Activated naive CD4-positive, alpha-beta T cell treated with anti-CD3 and anti-CD28 coated beads, Interleukin-2, amount 50 U/mL, for 24 hours (primary cell): ENCODE measurements around the gene BTBD9.

ENCODE experiments used
- H3K27ac Mint-ChIP-seq: one replicate; pipeline ENCODE4 v1.8.0; 2021; ENCODE audit warnings: mild to moderate bottlenecking, mixed read lengths
- H3K27me3 Mint-ChIP-seq: one replicate; pipeline ENCODE4 v1.8.0; 2021; ENCODE audit warnings: mixed read lengths
- H3K36me3 Mint-ChIP-seq: one replicate; pipeline ENCODE4 v1.8.0; 2021; ENCODE audit warnings: mixed read lengths
- H3K4me1 Mint-ChIP-seq: one replicate; pipeline ENCODE4 v1.8.0; 2021; ENCODE audit warnings: mixed read lengths
- H3K4me3 Mint-ChIP-seq: one replicate; pipeline ENCODE4 v1.8.0; 2021; ENCODE audit warnings: mild to moderate bottlenecking, mixed read lengths
- H3K9me3 Mint-ChIP-seq: one replicate; pipeline ENCODE4 v1.8.0; 2021; ENCODE audit warnings: mixed read lengths

Gene BTBD9

DNA sequence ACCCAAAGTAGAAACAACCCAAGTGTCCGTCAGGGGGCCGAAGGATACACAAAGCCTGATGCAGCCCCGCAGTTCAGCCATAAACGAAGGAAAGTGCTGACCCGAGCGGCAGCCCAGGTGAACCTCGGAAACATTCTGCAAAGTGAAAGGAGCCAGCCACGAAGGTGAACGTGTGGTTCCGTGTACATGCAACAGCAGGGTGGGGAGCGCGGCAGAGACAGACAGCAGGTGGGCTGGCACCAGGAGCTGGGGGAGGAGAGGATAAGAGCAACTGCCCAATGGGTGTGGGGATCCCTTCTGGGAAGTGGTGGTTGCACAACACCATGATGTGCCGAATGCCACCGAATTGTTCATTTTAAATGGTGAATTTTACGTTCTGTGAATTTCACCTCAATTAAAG lies 478.4 kb downstream of the BTBD9 start:
- peak overlapping the region; percentile 64 for H3K27ac Mint-ChIP-seq
- no peaks in the 10 kb centered on the region for H3K27me3 Mint-ChIP-seq
- H3K4me1 Mint-ChIP-seq: no peaks in the 10 kb centered on the region
- peaks cover 8% of the 10 kb centered on the region for H3K36me3 Mint-ChIP-seq
- H3K9me3 Mint-ChIP-seq: no peaks in the 10 kb centered on the region
- H3K4me3 Mint-ChIP-seq: no peak overlapping the region

DNA sequence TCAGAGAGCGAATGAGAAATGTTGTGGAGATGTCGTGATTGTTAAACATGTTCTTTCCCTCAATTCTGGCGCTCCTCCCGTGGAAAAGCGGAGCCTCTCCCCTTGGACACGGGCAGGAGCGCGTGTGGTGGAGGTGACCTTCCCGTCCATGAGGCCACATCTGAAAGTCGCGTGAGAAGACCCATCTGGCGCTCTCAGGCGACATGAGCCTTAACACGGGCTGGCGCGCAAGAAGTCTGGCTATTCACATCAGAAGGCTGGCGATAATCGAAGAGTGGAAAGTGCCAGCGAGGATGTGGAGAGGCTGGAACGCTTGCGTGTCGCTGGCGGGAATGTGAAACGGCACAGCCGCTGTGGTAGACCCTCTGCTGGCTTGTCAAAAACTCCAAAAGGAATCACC lies 478.9 kb downstream of the BTBD9 start:
- Mint-ChIP-seq H3K9me3 (no peaks in the 10 kb centered on the region), H3K4me3 (no peak overlapping the region), H3K27me3 (no peaks in the 10 kb centered on the region), H3K4me1 (no peaks in the 10 kb centered on the region), H3K27ac (peak overlapping the region; percentile 64), H3K36me3 (peaks cover 9% of the 10 kb centered on the region)

GRCh38 chr6:38159596-38159995 lies 480.1 kb downstream of the BTBD9 start:
- peaks cover 12% of the 10 kb centered on the region for H3K36me3 Mint-ChIP-seq
- H3K9me3 Mint-ChIP-seq: no peaks in the 10 kb centered on the region
- H3K27ac Mint-ChIP-seq: peak overlapping the region; percentile 60
- H3K27me3 Mint-ChIP-seq: no peaks in the 10 kb centered on the region
- H3K4me3 Mint-ChIP-seq: no peak overlapping the region
- H3K4me1 Mint-ChIP-seq: peaks cover 4% of the 10 kb centered on the region

DNA sequence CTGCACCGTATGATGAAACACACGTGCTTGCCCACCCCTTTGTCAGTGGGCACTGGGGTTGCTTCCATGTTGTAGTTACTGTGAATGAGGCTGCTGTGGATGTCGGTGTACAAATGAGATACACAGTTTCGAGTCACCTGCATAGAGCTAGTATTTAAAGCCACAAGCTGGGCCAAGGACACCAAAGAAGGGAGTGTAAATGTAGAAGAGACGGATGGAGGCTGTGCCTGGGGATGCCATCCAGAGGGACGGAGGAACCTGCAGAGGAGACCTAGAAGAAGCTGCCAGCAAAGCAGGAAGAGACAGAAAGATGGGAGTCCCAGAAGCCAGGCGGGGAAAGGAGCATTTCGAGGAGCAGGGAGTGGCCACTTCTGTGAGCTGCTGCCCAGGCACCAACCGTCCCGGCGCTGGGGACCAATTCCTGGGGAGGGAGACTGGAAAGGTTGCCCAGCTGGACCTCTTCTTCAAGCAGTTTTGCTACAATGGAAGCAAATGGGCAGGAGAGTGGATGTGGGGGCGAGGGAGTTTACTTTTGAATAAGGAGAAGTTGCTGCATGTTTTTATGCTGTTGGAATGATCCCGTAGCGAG lies 480.9 kb downstream of the BTBD9 start:
- Mint-ChIP-seq H3K27ac (no peak overlapping the region), H3K4me1 (peaks cover 4% of the 10 kb centered on the region), H3K36me3 (peaks cover 10% of the 10 kb centered on the region), H3K27me3 (no peaks in the 10 kb centered on the region), H3K9me3 (no peaks in the 10 kb centered on the region), H3K4me3 (no peak overlapping the region)

DNA sequence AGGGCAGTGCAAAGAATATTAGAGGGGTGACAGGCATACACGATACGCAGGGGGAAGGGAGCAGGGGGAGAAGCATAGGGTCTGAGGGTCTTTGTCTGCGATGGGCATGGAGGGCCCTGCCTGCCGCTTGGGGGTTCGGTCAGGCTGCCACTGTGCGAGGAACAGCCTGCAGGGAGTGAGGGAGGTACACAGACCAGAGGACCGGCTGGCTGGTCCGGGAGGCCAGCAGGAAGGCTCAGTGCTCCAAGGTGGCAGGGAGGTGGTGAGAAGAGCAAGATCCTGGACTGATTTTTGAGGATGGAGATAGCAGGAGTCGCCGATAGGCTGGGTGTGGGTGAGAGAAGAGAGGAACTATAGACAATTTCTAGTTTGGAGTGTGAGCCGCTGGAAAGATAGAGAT lies 481.8 kb downstream of the BTBD9 start:
- Mint-ChIP-seq H3K27ac (peak overlapping the region; percentile 66), H3K9me3 (no peaks in the 10 kb centered on the region), H3K4me3 (no peak overlapping the region)

DNA sequence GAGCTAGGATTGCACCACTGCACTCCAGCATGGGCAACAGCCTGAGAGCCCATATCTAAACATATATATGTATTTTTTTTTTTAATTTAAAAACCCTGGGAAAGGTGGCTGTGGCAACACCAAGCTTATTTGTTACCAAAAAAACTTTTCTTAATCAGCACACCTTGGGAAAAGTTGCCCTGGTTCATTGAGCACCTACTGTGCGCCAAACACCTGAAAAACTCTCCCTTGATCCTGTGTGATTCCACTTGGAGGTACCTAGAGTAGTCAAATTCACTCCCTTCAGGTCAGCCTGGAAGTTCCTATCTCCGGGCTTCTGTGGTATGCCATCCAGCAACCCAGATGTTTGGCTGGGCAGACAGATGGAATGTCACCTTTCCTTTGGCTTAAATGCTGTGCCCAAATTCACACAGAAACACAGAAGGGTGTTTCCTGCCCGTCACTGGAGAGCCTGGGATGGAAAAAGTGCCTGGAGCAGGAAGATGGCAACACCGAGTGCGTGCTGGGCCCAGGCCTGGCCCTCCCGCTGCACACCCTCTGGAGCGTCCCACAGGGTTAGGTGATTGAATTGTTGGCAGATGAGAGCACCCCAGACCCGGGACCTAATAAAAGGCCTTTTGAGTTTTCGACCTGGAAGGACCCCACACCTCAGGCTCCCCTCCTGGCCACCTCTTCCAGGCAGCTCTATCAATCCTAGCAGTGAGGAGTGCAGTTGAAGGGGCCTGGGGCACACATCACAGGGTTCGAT lies 482.7 kb downstream of the BTBD9 start:
- H3K4me3 Mint-ChIP-seq: no peak overlapping the region

More for the DNA sequence above, 481.8 kb downstream of the BTBD9 start:
- H3K27me3 Mint-ChIP-seq: no peaks in the 10 kb centered on the region
- peaks cover 10% of the 10 kb centered on the region for H3K36me3 Mint-ChIP-seq
- peaks cover 4% of the 10 kb centered on the region for H3K4me1 Mint-ChIP-seq

GRCh38 chr6:38155621-38156204 lies 484.0 kb downstream of the BTBD9 start:
- H3K36me3 Mint-ChIP-seq: peaks cover 10% of the 10 kb centered on the region
- no peaks in the 10 kb centered on the region for H3K27me3 Mint-ChIP-seq
- H3K4me1 Mint-ChIP-seq: peaks cover 4% of the 10 kb centered on the region
- H3K9me3 Mint-ChIP-seq: no peaks in the 10 kb centered on the region
- H3K4me3 Mint-ChIP-seq: no peak overlapping the region
- no peak overlapping the region for H3K27ac Mint-ChIP-seq

More for the DNA sequence above, 482.7 kb downstream of the BTBD9 start:
- peaks cover 10% of the 10 kb centered on the region for H3K36me3 Mint-ChIP-seq
- H3K4me1 Mint-ChIP-seq: peaks cover 4% of the 10 kb centered on the region
- H3K27ac Mint-ChIP-seq: no peak overlapping the region
- no peaks in the 10 kb centered on the region for H3K9me3 Mint-ChIP-seq
- no peaks in the 10 kb centered on the region for H3K27me3 Mint-ChIP-seq

DNA sequence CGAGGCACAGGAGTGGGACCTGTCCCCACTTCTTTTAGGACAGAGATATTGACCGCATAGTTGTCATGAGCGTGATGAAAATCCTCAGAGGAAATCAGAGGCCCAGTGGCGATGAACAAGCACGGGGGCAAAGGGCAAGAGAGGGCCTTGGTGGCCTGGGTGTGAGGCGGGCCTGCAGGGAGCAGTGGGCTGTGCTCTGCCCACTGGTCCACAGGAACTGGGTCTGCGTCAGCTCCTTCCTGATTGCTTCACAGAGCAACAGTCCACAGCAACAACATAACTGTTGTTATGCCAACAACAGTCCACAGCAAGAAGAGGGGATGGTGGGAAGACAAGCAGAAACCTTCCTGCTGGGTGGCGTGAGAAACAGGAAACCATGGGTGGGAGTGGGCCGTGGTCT lies 484.6 kb downstream of the BTBD9 start:
- Mint-ChIP-seq H3K4me1 (peaks cover 4% of the 10 kb centered on the region), H3K9me3 (no peaks in the 10 kb centered on the region), H3K36me3 (peaks cover 10% of the 10 kb centered on the region), H3K27me3 (no peaks in the 10 kb centered on the region), H3K4me3 (no peak overlapping the region), H3K27ac (no peak overlapping the region)

DNA sequence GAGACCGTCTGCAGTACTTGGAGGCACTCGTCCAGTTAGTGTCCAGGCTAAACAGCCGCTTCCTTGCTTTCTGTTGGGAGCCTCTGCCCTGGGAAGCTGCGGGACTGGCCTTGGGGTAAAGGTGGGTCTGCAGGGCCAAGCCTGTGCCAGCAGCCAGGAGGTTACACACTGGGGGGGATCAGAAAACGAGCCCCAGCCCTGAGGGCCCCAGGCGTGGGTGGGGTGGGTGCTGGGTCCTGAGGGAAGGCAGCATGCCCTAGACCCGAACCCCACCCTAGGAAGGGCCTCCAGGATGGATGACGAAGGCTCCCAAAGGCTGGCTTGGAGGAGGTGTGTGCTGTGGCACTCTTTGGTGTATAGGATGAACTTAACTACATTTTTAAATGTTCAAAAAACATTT lies 485.0 kb downstream of the BTBD9 start:
- H3K4me1 Mint-ChIP-seq: peaks cover 4% of the 10 kb centered on the region
- no peak overlapping the region for H3K4me3 Mint-ChIP-seq
- no peaks in the 10 kb centered on the region for H3K9me3 Mint-ChIP-seq
- H3K27me3 Mint-ChIP-seq: no peaks in the 10 kb centered on the region
- H3K27ac Mint-ChIP-seq: no peak overlapping the region
- peaks cover 10% of the 10 kb centered on the region for H3K36me3 Mint-ChIP-seq

DNA sequence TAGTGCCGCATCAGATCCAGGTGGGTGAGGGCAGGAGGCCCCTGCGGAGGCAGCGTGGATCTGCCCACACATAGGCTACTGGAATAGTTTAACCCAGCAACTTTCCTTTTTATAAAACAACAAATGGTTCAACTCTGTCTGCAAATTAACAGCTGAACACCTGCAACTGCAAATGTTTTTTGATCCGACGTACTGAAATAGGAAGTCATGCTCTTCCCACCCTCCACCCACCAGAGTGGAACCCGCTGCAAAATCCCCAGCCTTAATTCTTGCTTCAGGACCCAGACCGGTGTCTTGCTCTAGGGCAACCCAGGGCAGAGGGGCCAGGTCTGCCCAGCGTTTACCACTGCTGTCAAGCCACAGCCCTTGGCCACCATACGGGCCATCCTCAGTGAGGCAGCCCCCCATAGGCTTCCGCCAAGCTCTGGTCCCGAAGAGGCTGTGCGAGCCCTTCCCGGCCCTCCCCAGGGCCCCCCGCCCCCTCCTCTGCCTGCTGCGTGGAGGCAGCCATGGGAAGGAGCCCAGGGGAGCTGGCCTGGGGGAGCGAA lies 485.9 kb downstream of the BTBD9 start:
- Mint-ChIP-seq H3K27me3 (no peaks in the 10 kb centered on the region), H3K4me1 (peaks cover 4% of the 10 kb centered on the region), H3K4me3 (no peak overlapping the region), H3K9me3 (no peaks in the 10 kb centered on the region), H3K27ac (no peak overlapping the region), H3K36me3 (peaks cover 10% of the 10 kb centered on the region)

DNA sequence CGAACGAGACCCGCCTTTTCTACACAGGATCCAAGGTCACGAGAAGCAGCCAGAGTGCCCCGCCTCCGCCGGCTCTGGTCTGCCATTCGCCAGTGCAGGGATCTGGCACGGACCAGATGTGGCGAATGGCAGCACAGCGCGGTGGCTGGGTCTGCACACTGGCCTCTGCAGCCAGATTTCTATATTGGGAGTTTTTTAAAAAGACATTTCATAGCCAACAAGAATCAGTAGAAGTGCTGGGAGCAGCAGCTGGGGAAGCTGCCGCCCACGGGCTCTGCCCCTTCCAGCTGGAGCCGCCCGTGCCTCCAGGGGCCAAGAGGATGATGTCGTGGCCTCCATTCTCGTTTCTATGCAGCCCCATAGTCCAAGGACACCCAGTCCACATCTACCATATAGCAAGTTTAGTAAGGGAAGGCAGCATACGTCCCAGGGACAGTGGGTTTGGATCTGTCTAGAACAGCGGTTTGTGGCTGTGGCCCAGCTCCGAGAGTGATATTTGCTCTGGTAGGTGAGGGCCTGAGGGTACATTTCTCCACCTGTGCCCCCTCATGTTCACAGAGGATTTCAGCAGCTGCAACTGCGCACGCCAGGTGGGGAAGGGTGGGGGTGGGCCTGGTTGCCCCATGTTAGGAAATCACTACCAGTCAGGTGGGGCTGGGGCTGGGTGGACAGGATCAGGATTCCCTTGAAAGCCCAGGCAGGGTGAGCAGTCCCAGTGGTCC lies 486.5 kb downstream of the BTBD9 start:
- Mint-ChIP-seq H3K4me3 (no peak overlapping the region), H3K36me3 (peaks cover 7% of the 10 kb centered on the region), H3K4me1 (peaks cover 4% of the 10 kb centered on the region), H3K9me3 (no peaks in the 10 kb centered on the region), H3K27ac (no peak overlapping the region), H3K27me3 (no peaks in the 10 kb centered on the region)

DNA sequence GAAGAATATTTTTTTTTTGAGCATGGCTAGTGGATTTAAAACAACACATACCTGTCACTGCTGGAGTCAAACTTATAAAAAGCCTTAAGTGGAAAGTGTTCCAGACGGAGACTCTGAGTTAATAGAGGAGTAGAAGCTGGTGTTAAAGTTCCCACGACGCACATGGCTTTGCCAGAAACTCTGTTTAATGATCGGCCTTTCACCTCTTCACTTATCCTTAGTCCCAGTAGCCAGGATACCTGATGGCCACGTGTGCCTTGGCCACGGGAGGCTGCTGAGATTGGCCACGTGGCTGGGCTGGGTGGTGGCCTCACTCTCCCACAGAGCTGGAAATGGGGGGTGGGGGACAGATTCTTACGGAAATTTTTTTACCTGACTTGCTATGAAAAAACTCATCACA lies 487.1 kb downstream of the BTBD9 start:
- Mint-ChIP-seq H3K27ac (no peak overlapping the region), H3K4me1 (peaks cover 8% of the 10 kb centered on the region), H3K36me3 (peaks cover 4% of the 10 kb centered on the region), H3K9me3 (no peaks in the 10 kb centered on the region), H3K27me3 (no peaks in the 10 kb centered on the region), H3K4me3 (no peak overlapping the region)

DNA sequence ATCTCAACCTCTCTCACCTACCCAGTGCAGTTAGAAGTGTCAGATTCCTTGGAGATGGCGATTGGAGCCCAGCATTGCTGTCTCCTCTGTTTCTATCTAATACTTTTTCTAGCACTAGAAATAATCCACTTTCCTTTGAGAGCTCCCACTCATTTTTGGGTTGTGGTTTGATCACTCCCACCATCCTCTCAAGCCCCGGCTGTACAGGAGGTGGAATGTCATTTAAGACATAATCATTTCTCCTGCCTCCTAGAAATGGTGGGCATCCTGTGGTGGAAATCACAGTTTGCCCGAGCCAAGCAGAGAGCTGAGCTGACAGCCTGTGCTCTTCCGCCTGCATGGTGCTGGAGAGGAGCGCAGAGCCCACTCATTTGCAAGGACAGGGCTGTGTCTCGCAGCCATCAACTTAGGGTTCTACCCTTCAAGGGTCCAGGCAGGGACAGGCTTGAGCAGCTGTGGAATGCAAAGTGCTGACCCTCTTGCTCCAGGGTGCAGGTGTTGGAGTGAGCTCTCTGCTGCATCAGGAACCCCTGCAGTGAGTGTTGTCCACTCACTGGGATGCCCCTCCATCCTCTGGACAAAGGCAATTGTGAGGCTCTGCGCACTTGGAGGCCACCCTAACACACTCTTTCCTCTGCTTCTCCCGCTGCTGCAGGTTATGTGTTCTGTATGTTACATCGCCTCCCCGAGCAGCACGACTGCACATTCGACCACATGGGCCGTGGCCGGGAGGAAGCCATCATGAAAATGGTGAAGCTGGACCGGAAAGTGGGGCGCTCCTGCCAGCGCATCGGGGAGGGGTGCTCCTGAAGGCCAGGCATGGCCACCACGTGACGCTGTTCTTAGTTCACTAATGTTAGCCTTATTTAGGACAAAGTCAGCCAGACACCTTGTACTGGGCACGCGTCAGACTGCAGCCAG lies 487.9 kb downstream of the BTBD9 start:
- no peak overlapping the region for H3K27ac Mint-ChIP-seq
- no peaks in the 10 kb centered on the region for H3K9me3 Mint-ChIP-seq
- H3K4me3 Mint-ChIP-seq: no peak overlapping the region
- H3K36me3 Mint-ChIP-seq: peaks cover 4% of the 10 kb centered on the region
- H3K27me3 Mint-ChIP-seq: no peaks in the 10 kb centered on the region
- peaks cover 15% of the 10 kb centered on the region for H3K4me1 Mint-ChIP-seq

DNA sequence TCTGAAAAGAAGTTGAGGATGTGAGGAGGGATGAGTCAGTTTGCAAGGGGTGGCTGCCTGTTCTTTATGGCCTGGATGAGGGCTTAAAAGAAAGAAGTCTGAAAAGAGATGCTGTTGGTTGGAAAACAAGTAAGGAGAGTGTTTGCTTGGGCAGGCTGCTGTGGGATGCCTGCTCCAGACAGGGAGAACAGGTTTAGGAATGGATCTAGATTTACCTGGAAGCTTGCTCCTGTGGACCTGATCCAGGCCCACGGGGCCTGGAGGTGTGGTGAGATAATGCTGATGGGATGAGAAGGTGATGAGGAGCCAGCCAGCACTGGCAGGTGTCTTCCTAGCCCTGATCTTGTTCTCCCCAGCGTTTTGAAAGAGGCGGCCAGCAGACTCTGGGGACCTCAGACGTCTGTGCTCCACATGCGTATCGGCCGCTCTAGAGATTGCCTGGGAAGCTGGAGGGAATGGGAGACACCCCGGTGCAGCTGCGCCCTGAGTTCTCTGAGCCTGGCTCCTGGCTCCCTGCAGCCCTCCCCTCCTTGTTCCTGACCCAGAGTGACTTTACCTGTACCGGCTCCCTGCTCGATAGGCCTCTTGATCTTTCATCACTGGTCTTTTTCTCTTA lies 488.9 kb downstream of the BTBD9 start:
- Mint-ChIP-seq H3K27me3 (no peaks in the 10 kb centered on the region), H3K9me3 (no peaks in the 10 kb centered on the region), H3K4me3 (no peak overlapping the region), H3K4me1 (peaks cover 19% of the 10 kb centered on the region), H3K27ac (peak overlapping the region; percentile 3), H3K36me3 (peaks cover 2% of the 10 kb centered on the region)
